ENCODE data around the gene CFH.
A peak's percentile ranks its signal among the peaks of the same experiment; 100 is the strongest.
"Not testable (repeated sequence)": the region's sequence is repeated elsewhere in the genome, so short reads cannot be mapped to it uniquely, and the experiment has no call there.

The CFH gene

GRCh38 chr1:196669693-196670092 lies 17.9 kb downstream of the CFH start:
- FAIRE-seq (no peak), DNase-seq (ENCODE audit: insufficient read length) (no peak)
- TF ChIP-seq POLR2AphosphoS5 (IDR thresholded peaks at IDR 0.05; ENCODE audit: low read depth, low read length) (no peak), POLR2A (IDR thresholded peaks at IDR 0.05; ENCODE audit: low read depth, low read length) (no peak), TAF1 (IDR thresholded peaks at IDR 0.05; ENCODE audit: borderline replicate concordance, low read depth, low read length) (no peak)

GRCh38 chr1:196674908-196675307 lies 23.1 kb downstream of the CFH start:
- FAIRE-seq (no peak), DNase-seq (ENCODE audit: insufficient read length) (no peak)
- TF ChIP-seq POLR2AphosphoS5 (IDR thresholded peaks at IDR 0.05; ENCODE audit: low read depth, low read length) (no peak), POLR2A (IDR thresholded peaks at IDR 0.05; ENCODE audit: low read depth, low read length) (no peak), TAF1 (IDR thresholded peaks at IDR 0.05; ENCODE audit: borderline replicate concordance, low read depth, low read length) (no peak)

- DNase-seq (ENCODE audit: insufficient read length), result no peak
- no peak for FAIRE-seq
- TF ChIP-seq POLR2A (IDR thresholded peaks at IDR 0.05; ENCODE audit: low read depth, low read length) (no peak), POLR2AphosphoS5 (IDR thresholded peaks at IDR 0.05; ENCODE audit: low read depth, low read length) (no peak), TAF1 (IDR thresholded peaks at IDR 0.05; ENCODE audit: borderline replicate concordance, low read depth, low read length) (no peak)
These were observed 26.1 kb downstream of the CFH start for GRCh38 chr1:196677781-196678509.

GRCh38 chr1:196678510-196678884 lies 26.7 kb downstream of the CFH start:
- TF ChIP-seq POLR2AphosphoS5 (IDR thresholded peaks at IDR 0.05; ENCODE audit: low read depth, low read length) (no peak), POLR2A (IDR thresholded peaks at IDR 0.05; ENCODE audit: low read depth, low read length) (no peak), TAF1 (IDR thresholded peaks at IDR 0.05; ENCODE audit: borderline replicate concordance, low read depth, low read length) (no peak)
- DNase-seq (ENCODE audit: insufficient read length) (no peak), FAIRE-seq (no peak)

- TF ChIP-seq POLR2AphosphoS5 (IDR thresholded peaks at IDR 0.05; ENCODE audit: low read depth, low read length), result no peak
- TF ChIP-seq POLR2A (IDR thresholded peaks at IDR 0.05; ENCODE audit: low read depth, low read length), result no peak
- no peak for TF ChIP-seq TAF1 (IDR thresholded peaks at IDR 0.05; ENCODE audit: borderline replicate concordance, low read depth, low read length)
- FAIRE-seq (no peak), DNase-seq (ENCODE audit: insufficient read length) (no peak)
These were observed 28.3 kb downstream of the CFH start for GRCh38 chr1:196680107-196680506.

- TF ChIP-seq POLR2A (IDR thresholded peaks at IDR 0.05; ENCODE audit: low read depth, low read length), result no peak
- TF ChIP-seq POLR2AphosphoS5 (IDR thresholded peaks at IDR 0.05; ENCODE audit: low read depth, low read length), result no peak
- no peak for TF ChIP-seq TAF1 (IDR thresholded peaks at IDR 0.05; ENCODE audit: borderline replicate concordance, low read depth, low read length)
- DNase-seq (ENCODE audit: insufficient read length) (no peak), FAIRE-seq (no peak)
These were observed 32.6 kb downstream of the CFH start for GRCh38 chr1:196684476-196684875.

GRCh38 chr1:196685506-196685905 lies 33.7 kb downstream of the CFH start:
- TF ChIP-seq TAF1 (IDR thresholded peaks at IDR 0.05; ENCODE audit: borderline replicate concordance, low read depth, low read length), result no peak
- TF ChIP-seq POLR2A (IDR thresholded peaks at IDR 0.05; ENCODE audit: low read depth, low read length), result no peak
- no peak for TF ChIP-seq POLR2AphosphoS5 (IDR thresholded peaks at IDR 0.05; ENCODE audit: low read depth, low read length)
- no peak for FAIRE-seq
- no peak for DNase-seq (ENCODE audit: insufficient read length)

GRCh38 chr1:196689001-196689400 lies 37.2 kb downstream of the CFH start:
- TF ChIP-seq POLR2AphosphoS5 (IDR thresholded peaks at IDR 0.05; ENCODE audit: low read depth, low read length), result no peak
- TF ChIP-seq TAF1 (IDR thresholded peaks at IDR 0.05; ENCODE audit: borderline replicate concordance, low read depth, low read length), result no peak
- DNase-seq (ENCODE audit: insufficient read length) (no peak), FAIRE-seq (no peak)

GRCh38 chr1:196690582-196690981 lies 38.7 kb downstream of the CFH start:
- DNase-seq (ENCODE audit: insufficient read length), result no peak
- TF ChIP-seq POLR2AphosphoS5 (IDR thresholded peaks at IDR 0.05; ENCODE audit: low read depth, low read length) (no peak), TAF1 (IDR thresholded peaks at IDR 0.05; ENCODE audit: borderline replicate concordance, low read depth, low read length) (no peak), POLR2A (IDR thresholded peaks at IDR 0.05; ENCODE audit: low read depth, low read length) (no peak)
- no peak for FAIRE-seq

- FAIRE-seq, result no peak
- TF ChIP-seq POLR2A (IDR thresholded peaks at IDR 0.05; ENCODE audit: low read depth, low read length) (no peak), TAF1 (IDR thresholded peaks at IDR 0.05; ENCODE audit: borderline replicate concordance, low read depth, low read length) (no peak)
These were observed 47.1 kb downstream of the CFH start for GRCh38 chr1:196698993-196699392.

GRCh38 chr1:196701144-196701543 lies 49.3 kb downstream of the CFH start:
- FAIRE-seq, result no peak
- no peak for TF ChIP-seq POLR2AphosphoS5 (IDR thresholded peaks at IDR 0.05; ENCODE audit: low read depth, low read length)
- no peak for TF ChIP-seq POLR2A (IDR thresholded peaks at IDR 0.05; ENCODE audit: low read depth, low read length)
- TF ChIP-seq TAF1 (IDR thresholded peaks at IDR 0.05; ENCODE audit: borderline replicate concordance, low read depth, low read length), result no peak
- DNase-seq (ENCODE audit: insufficient read length), result no peak

More at GRCh38 chr1:196698993-196699392, 47.1 kb downstream of the CFH start:
- no peak for DNase-seq (ENCODE audit: insufficient read length)

- FAIRE-seq, result peak; percentile 9
- DNase-seq (ENCODE audit: insufficient read length), result not testable (repeated sequence)
These were observed 58.0 kb downstream of the CFH start for GRCh38 chr1:196709892-196710291.

GRCh38 chr1:196717868-196718267 lies 66.0 kb downstream of the CFH start:
- no peak for FAIRE-seq
- no peak for TF ChIP-seq TAF1 (IDR thresholded peaks at IDR 0.05; ENCODE audit: borderline replicate concordance, low read depth, low read length)
- no peak for TF ChIP-seq POLR2A (IDR thresholded peaks at IDR 0.05; ENCODE audit: low read depth, low read length)
- no peak for TF ChIP-seq POLR2AphosphoS5 (IDR thresholded peaks at IDR 0.05; ENCODE audit: low read depth, low read length)
- no peak for DNase-seq (ENCODE audit: insufficient read length)

All from GM12892 (cell line).